Effector memory CD8-positive, alpha-beta T cell (primary cell): ENCODE results near the gene LPIN2.

Experiments
- ATAC-seq: fragments of 150-1000 bp; cut with Tn5 transposase; replicated peaks from 2 replicates; pipeline ENCODE4 v1.10.0; 2021; ENCODE audit warnings: mild to moderate bottlenecking, moderate library complexity
- DNase-seq, 3 experiments: peaks; one replicate each; pipeline ENCODE4 v3.0.0; 2021
- H3K27ac Mint-ChIP-seq, 2 donors: one replicate each; pipeline ENCODE4 v1.8.0; 2022; ENCODE audit warnings: mild to moderate bottlenecking in 2 of 2, mixed read lengths in 2 of 2, moderate library complexity in 2 of 2
- H3K27me3 Mint-ChIP-seq, 2 donors: one replicate each; pipeline ENCODE4 v1.8.0; 2022; ENCODE audit warnings: mixed read lengths in 2 of 2
- H3K36me3 Mint-ChIP-seq: one replicate; pipeline ENCODE4 v1.8.0; 2022; ENCODE audit warnings: mild to moderate bottlenecking, moderate library complexity, mixed read lengths; ENCODE audit not compliant: insufficient read depth
- H3K4me1 Mint-ChIP-seq, 2 donors: one replicate each; pipeline ENCODE4 v1.8.0; 2022; ENCODE audit warnings: low read depth in 2 of 2, mixed read lengths in 2 of 2
- H3K4me3 Mint-ChIP-seq, 2 donors: one replicate each; pipeline ENCODE4 v1.8.0; 2022; ENCODE audit warnings: mild to moderate bottlenecking in 2 of 2, mixed read lengths in 2 of 2, moderate library complexity in 2 of 2
- H3K9me3 Mint-ChIP-seq, 2 donors: one replicate each; pipeline ENCODE4 v1.8.0; 2022; ENCODE audit warnings: mixed read lengths in 2 of 2

LPIN2 gene

DNA sequence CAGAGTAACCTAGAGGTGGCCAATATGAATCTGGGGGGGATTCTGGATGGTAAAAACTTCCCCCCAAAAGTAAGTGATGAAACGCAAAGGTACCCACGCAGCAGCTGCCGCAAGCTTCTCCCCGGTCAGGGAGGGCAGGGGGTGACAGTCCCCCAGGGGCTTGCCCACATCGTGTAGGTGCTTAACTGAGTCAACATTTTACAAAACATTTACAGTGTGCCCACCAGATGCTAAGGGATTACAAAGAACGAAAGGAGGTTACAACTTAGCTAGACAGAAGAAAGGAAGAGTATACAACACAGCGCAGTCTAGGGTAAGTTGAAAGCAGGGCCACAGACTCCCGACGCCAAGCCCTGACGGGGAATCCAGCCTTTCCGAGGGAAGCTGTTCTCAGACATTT lies 45.6 kb downstream of the LPIN2 start:
- Mint-ChIP-seq H3K27ac (peak overlapping the region; percentile 93 to 99), H3K9me3 (no peaks in the 10 kb centered on the region), H3K4me1 (peaks cover 72 to 80% of the 10 kb centered on the region in 2 donors), H3K27me3 (no peaks in the 10 kb centered on the region), H3K4me3 (peak overlapping the region; percentile 75 to 88), H3K36me3 (peaks cover 27% of the 10 kb centered on the region)
- ATAC-seq: no peak
- DNase-seq: no peak

DNA sequence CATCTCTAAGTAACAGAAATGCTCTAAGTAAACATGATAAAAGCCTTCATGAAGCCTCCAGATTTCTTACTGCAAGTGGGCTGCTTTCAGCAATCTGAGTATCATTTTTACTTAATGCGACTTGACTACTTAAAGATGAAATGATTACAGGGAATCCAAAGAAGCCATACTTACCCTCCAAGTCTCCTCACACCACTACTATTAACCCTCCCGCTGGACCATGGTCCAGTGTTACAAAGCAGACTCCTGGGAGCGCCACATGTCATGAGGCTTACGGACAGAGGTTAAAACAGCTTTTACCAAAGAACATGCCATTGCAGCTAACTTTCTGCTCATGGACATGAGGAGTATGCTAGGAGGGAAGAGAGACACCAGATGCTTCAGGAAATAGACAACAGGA lies 46.4 kb downstream of the LPIN2 start:
- Mint-ChIP-seq H3K27me3 (no peaks in the 10 kb centered on the region), H3K4me1 (peaks cover 70 to 80% of the 10 kb centered on the region in 2 donors), H3K27ac (peak overlapping the region; percentile 93 to 99), H3K4me3 (peak overlapping the region; percentile 75 to 88), H3K36me3 (peaks cover 19% of the 10 kb centered on the region), H3K9me3 (no peaks in the 10 kb centered on the region)
- DNase-seq: no peak
- no peak for ATAC-seq

DNA sequence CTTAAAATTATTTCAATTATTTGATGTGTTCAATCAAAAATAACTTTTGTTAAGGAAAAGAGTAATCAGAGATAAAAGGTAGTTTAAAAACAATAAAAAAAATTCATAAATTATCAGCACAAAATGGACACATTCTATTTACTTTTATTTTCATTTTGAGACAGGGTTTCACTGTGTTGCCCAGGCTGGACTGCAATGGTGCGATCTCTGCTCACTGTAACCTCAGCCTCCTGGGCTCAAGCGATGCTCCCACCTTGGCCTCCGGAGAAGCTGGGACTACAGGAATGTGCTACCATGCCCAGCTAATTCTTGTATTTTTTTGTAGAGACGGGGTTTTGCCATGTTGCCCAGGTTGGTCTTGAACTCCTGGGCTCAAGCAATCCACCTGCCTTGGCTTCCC lies 47.1 kb downstream of the LPIN2 start:
- Mint-ChIP-seq H3K4me1 (peaks cover 70 to 80% of the 10 kb centered on the region in 2 donors), H3K36me3 (peaks cover 13% of the 10 kb centered on the region), H3K27ac (peak overlapping the region; percentile 93 to 99), H3K9me3 (no peaks in the 10 kb centered on the region), H3K27me3 (no peaks in the 10 kb centered on the region), H3K4me3 (peak overlapping the region; percentile 75 to 88)
- ATAC-seq (no peak), DNase-seq (no peak)

DNA sequence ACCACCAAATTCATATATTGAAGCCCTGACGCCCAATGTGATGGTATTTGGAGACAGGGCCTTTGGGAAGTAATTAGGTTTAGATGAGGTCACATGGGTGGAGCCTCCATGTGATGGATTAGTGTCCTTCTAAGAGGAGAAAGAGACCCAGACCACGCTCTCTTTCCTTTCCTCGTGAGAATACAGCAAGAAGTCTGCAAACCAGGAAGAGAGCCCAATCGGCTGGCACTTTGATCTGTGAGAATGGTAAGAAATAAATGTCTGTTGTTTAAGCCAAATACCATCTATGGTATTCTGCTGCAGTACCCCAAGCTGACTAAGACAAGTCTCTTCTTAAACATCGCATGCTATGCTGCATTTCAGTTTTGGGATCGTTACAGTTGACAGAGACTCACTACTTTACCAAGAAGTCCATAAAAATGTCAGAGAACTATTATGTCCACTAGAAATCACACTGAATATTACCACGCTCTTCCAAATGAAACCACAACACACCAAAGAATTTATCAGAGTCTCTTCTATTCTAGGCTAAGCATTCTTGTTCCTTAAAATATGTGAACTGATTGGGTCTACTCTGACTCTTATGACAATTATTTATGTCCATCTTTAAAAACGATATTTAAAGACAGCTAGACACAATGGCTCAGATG lies 48.5 kb downstream of the LPIN2 start:
- H3K27me3 Mint-ChIP-seq: no peaks in the 10 kb centered on the region
- DNase-seq: no peak
- peak overlapping the region; percentile 93 to 99 for H3K27ac Mint-ChIP-seq
- H3K4me1 Mint-ChIP-seq: peaks cover 64 to 79% of the 10 kb centered on the region in 2 donors
- H3K36me3 Mint-ChIP-seq: peaks cover 23% of the 10 kb centered on the region
- H3K4me3 Mint-ChIP-seq: peak overlapping the region; percentile 75 to 88
- H3K9me3 Mint-ChIP-seq: no peaks in the 10 kb centered on the region
- no peak for ATAC-seq
